Stimulated activated CD8-positive, alpha-beta memory T cell treated with anti-CD3 and anti-CD28 coated beads, Interleukin-12 subunit alpha, Interleukin-12 subunit beta, amount 100 ng/mL, for 4 hours (primary cell): ENCODE measurements around the gene PARVG.

ENCODE experiments used
- DNase-seq: peaks from one replicate; pipeline ENCODE4 v3.0.0-alpha.2; 2020; ENCODE audit warnings: low read depth

Gene PARVG

GRCh38 chr22:44245438-44245837 is 64.7 kb downstream of the PARVG start:
- no peak for DNase-seq

GRCh38 chr22:44245867-44246266 is 65.1 kb downstream of the PARVG start:
- no peak for DNase-seq

- DNase-seq = no peak
Measured at GRCh38 chr22:44246615-44247326, 66.0 kb downstream of the PARVG start.

- DNase-seq = no peak
Measured at GRCh38 chr22:44247346-44247745, 66.6 kb downstream of the PARVG start.

- no peak for DNase-seq
Measured at GRCh38 chr22:44247923-44248892, 67.5 kb downstream of the PARVG start.

GRCh38 chr22:44248926-44249325 is 68.2 kb downstream of the PARVG start:
- no peak for DNase-seq

- DNase-seq = no peak
Measured at GRCh38 chr22:44249376-44250147, 68.8 kb downstream of the PARVG start.

- DNase-seq = no peak
Measured at GRCh38 chr22:44254811-44255210, 74.1 kb downstream of the PARVG start.

- no peak for DNase-seq
Measured at GRCh38 chr22:44256085-44256484, 75.4 kb downstream of the PARVG start.

- DNase-seq = no peak
Measured at GRCh38 chr22:44256556-44257485, 76.1 kb downstream of the PARVG start.
